DMS153 treated with DMSO at 0.1 percent for 48 hours (cell line): ENCODE measurements around the gene STARD13.

Experiments used
- DNase-seq: peaks from one replicate; lab custom pipeline; 2025; ENCODE audit not compliant: unreplicated experiment; lab: John Stamatoyannopoulos, UW

The STARD13 gene

GRCh38 chr13:33204130-33204927, 81.2 kb downstream of the STARD13 start:
- no peak for DNase-seq

- no peak for DNase-seq
These were observed 82.8 kb downstream of the STARD13 start for GRCh38 chr13:33202644-33203169.

GRCh38 chr13:33201659-33202058, 83.9 kb downstream of the STARD13 start:
- no peak for DNase-seq

- DNase-seq, result no peak
These were observed 86.2 kb downstream of the STARD13 start for GRCh38 chr13:33199289-33199850.

GRCh38 chr13:33197541-33197971, 88.0 kb downstream of the STARD13 start:
- no peak for DNase-seq

- no peak for DNase-seq
These were observed 88.8 kb downstream of the STARD13 start for GRCh38 chr13:33196767-33197166.

GRCh38 chr13:33195693-33196464, 89.7 kb downstream of the STARD13 start:
- no peak for DNase-seq

GRCh38 chr13:33194820-33195692, 90.5 kb downstream of the STARD13 start:
- DNase-seq, result no peak

GRCh38 chr13:33193428-33193974, 92.1 kb downstream of the STARD13 start:
- DNase-seq, result no peak

GRCh38 chr13:33191425-33192210, 93.9 kb downstream of the STARD13 start:
- DNase-seq, result no peak

- DNase-seq, result no peak
These were observed 96.1 kb downstream of the STARD13 start for GRCh38 chr13:33189470-33189869.

- DNase-seq, result no peak
These were observed 97.3 kb downstream of the STARD13 start for GRCh38 chr13:33188093-33188882.

- no peak for DNase-seq
These were observed 98.7 kb downstream of the STARD13 start for GRCh38 chr13:33186861-33187291.

- no peak for DNase-seq
These were observed 99.7 kb downstream of the STARD13 start for GRCh38 chr13:33185853-33186252.

GRCh38 chr13:33184530-33184929, 101.0 kb downstream of the STARD13 start:
- DNase-seq, result no peak

GRCh38 chr13:33184112-33184490, 101.5 kb downstream of the STARD13 start:
- no peak for DNase-seq

GRCh38 chr13:33183431-33184111, 102.0 kb downstream of the STARD13 start:
- no peak for DNase-seq

- DNase-seq, result no peak
These were observed 102.8 kb downstream of the STARD13 start for GRCh38 chr13:33182729-33183128.
